SU-DHL-6 (cell line): ENCODE results near the gene REPS2.

ENCODE experiments used
- CTCF ChIP-seq: fragments of 200-600 bp; sonication (generic); IDR thresholded peaks from one replicate; pipeline ENCODE4 v1.5.1; 2017; ENCODE audit warnings: antibody characterized with exemption, mild to moderate bottlenecking, low read length, moderate library complexity; ENCODE audit not compliant: insufficient read depth, poor library complexity, severe bottlenecking
- EZH2phosphoT487 ChIP-seq: fragments of 200-600 bp; sonication (generic), shearing (Covaris generic); conservative IDR thresholded peaks from 2 replicates; pipeline ENCODE4 v1.6.1; 2018; ENCODE audit warnings: mild to moderate bottlenecking, antibody characterized with exemption, low read length, moderate library complexity, mixed read lengths

GRCh38 chrX:17052210-17052609, 105.8 kb downstream of the REPS2 start:
- TF ChIP-seq CTCF (no peak), EZH2phosphoT487 (no peak)
